Spleen (tissue), 11 donors: ENCODE measurements around the gene KRTAP4-8. TPM values are rescaled to one million over a fixed set of nuclear protein-coding genes. Genes with fewer than 3 reads are reported as not detected.

Source experiments
- DNase-seq: peaks from one replicate; pipeline ENCODE4 v3.0.0-alpha.2; 2020
- H3K27ac ChIP-seq, 8 donors: fragments of 200-600 bp; sonication (generic) in 7 of 8; 1 replicate in 4 of 8; 2 replicates in 4 of 8; pipeline versions ENCODE4 v1.5.0 to v1.8.0; 2016 to 2021; ENCODE audit warnings: inconsistent platforms in 4 of 8, mild to moderate bottlenecking in 4 of 8, moderate library complexity in 1 of 8
- H3K27me3 ChIP-seq, 7 donors: fragments of 200-600 bp; sonication (generic) in 6 of 7; replicated peaks in 1 of 7; 1 replicate in 4 of 7; 2 replicates in 3 of 7; pipeline versions ENCODE4 v1.5.0 to v1.8.0; 2016 to 2021; ENCODE audit warnings: inconsistent platforms in 3 of 7, mild to moderate bottlenecking in 1 of 7
- H3K36me3 ChIP-seq, 6 donors: fragments of 200-600 bp; sonication (generic) in 5 of 6; 1 replicate in 4 of 6; 2 replicates in 2 of 6; pipeline versions ENCODE4 v1.5.0 to v1.8.0; 2016 to 2021; ENCODE audit warnings: inconsistent platforms in 2 of 6
- H3K4me1 ChIP-seq, 6 donors: fragments of 200-600 bp; sonication (generic) in 5 of 6; 1 replicate in 3 of 6; 2 replicates in 3 of 6; pipeline versions ENCODE4 v1.5.0 to v1.8.0; 2016 to 2021; ENCODE audit warnings: inconsistent platforms in 3 of 6
- H3K4me3 ChIP-seq, 8 donors: fragments of 200-600 bp; sonication (generic) in 7 of 8; 1 replicate in 4 of 8; 2 replicates in 4 of 8; pipeline versions ENCODE4 v1.5.0 to v1.8.0; 2016 to 2021; ENCODE audit warnings: inconsistent platforms in 4 of 8, mild to moderate bottlenecking in 4 of 8, moderate library complexity in 2 of 8
- H3K9me3 ChIP-seq, 8 donors: fragments of 200-600 bp; sonication (generic) in 7 of 8; 1 replicate in 4 of 8; 2 replicates in 4 of 8; pipeline versions ENCODE4 v1.5.0 to v1.8.0; 2016 to 2021; ENCODE audit warnings: inconsistent platforms in 4 of 8
- CTCF ChIP-seq, 11 experiments: fragments of 200-600 bp in 7 of 11; fragments of 450-650 bp in 4 of 11; sonication (generic) in 4 of 11; IDR thresholded peaks in 8 of 11; conservative IDR thresholded peaks in 3 of 11; 1 replicate in 7 of 11; 2 replicates in 4 of 11; pipeline versions ENCODE4 v1.4.0 to v1.8.0; 2016 to 2021; ENCODE audit warnings: antibody characterized with exemption in 11 of 11, inconsistent platforms in 4 of 11, mild to moderate bottlenecking in 1 of 11
- POLR2A ChIP-seq, 3 donors: fragments of 450-650 bp; IDR thresholded peaks; one replicate each; pipeline ENCODE4 v1.5.1; 2017; ENCODE audit warnings: antibody characterized with exemption in 3 of 3, mild to moderate bottlenecking in 1 of 3
- POLR2AphosphoS5 ChIP-seq, 3 donors: sonication (generic); formaldehyde crosslinking; IDR thresholded peaks; one replicate each; pipeline ENCODE4 v1.5.1; 2017; ENCODE audit warnings: antibody characterized with exemption in 3 of 3
- WGBS, 5 donors: extraction: QIAGEN DNeasy Blood & Tissue Kit in 3 of 5; methylation state at CpG; one replicate each; pipeline versions ENCODE4 v1.1.5 to v1.1.7; 2013 to 2018; 5-methylcytosine and 5-hydroxymethylcytosine counted together
- intact Hi-C: fragments of 100-400 bp; cut with DNase I; formaldehyde crosslinking; loops from one replicate; pipeline ENCODE4 v1.15.0; 2023; ENCODE audit warnings: low total_unique reads
- polyA plus RNA-seq, 3 donors: library from polyadenylated mRNA; stranded (reverse); fragments of 200-250 nt; gene quantifications; one replicate each; pipeline ENCODE4 v1.2.1, GENCODE V29; 2013
- total RNA-seq, 7 donors: library from RNA; depleted of rRNA in 3 of 7; stranded (reverse); fragments of >200 nt in 3 of 7; fragmentation: NEBNext Ultra II Directional in 4 of 7; extraction: Animal tissue kit (Norgen Biotek cat#: 25700) in 4 of 7; gene quantifications; one replicate each; pipeline versions ENCODE4 v1.1.0 to v1.2.1, GENCODE V29; 2016 to 2021
- donor health status: healthy with polysubstance abuse.
- donor health status: DM: no; HTN: no; CAD: no; lungs with moderate emphysema.
- donor health status: DM: no; HTN: no; CAD: no.
- donor health status: Bipolar disorder and iron deficiency.
- donor health status: healthy.
- donor health status: DM: no; HTN: no; CAD: no.
- donor health status: DM: yes; HTN: yes; CAD: no.

Gene KRTAP4-8
- total and polyA plus RNA-seq, 10 donors, result not detected

GRCh38 chr17:41052566-41052965 is 45.4 kb downstream of the KRTAP4-8 start:
- TF ChIP-seq POLR2AphosphoS5 (IDR thresholded peaks at IDR 0.05) (no peak), POLR2A (IDR thresholded peaks at IDR 0.05) (no peak), CTCF (IDR thresholded peaks at IDR 0.05 in 8 of 11, conservative IDR thresholded peaks at IDR 0.05 in 3 of 11) (no peak)
- Histone ChIP-seq H3K4me1 (no peaks in the 10 kb centered on the region), H3K36me3 (no peaks in the 10 kb centered on the region), H3K27me3 (peaks cover 0 to 39% (median 9%) of the 10 kb centered on the region in 7 donors), H3K9me3 (peaks cover 0 to 5% (median 2%) of the 10 kb centered on the region in 8 donors), H3K4me3 (no peak overlapping the region), H3K27ac (no peak overlapping the region)
- no peak for DNase-seq
- intact Hi-C loops, result no loop called here

DNA sequence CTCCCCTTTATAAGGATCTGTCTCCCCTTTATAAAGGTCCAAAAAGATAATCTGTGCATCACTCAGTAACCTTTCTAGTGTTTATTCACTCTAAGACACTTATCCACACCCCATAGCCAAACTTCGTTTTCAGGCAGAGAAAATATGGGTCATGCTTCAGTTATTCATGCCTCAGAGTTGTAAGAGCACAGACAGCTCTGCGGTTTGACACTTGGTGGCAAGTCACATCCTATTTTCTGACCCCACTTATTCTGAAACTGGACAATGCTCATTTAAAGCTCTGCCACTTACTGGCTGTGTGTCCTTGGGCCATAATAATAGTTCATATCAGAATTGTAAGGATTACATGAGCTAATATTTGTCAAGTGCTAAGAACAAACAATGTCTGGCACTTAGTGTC is 48.8 kb downstream of the KRTAP4-8 start:
- 31 to 62% (median 39%) methylated on average over 2 of the region's 2 CpGs for WGBS, 5 donors
- intact Hi-C loops, result no loop called here
- H3K4me3 ChIP-seq, result no peak overlapping the region
- H3K27me3 ChIP-seq, result peaks cover 0 to 38% (median 9%) of the 10 kb centered on the region in 7 donors
- no peaks in the 10 kb centered on the region for H3K4me1 ChIP-seq
- no peak for TF ChIP-seq CTCF (IDR thresholded peaks at IDR 0.05 in 8 of 11, conservative IDR thresholded peaks at IDR 0.05 in 3 of 11)
- no peak for TF ChIP-seq POLR2AphosphoS5 (IDR thresholded peaks at IDR 0.05)
- TF ChIP-seq POLR2A (IDR thresholded peaks at IDR 0.05), result no peak
- no peaks in the 10 kb centered on the region for H3K9me3 ChIP-seq
- no peak overlapping the region for H3K27ac ChIP-seq
- DNase-seq, result no peak
- H3K36me3 ChIP-seq, result no peaks in the 10 kb centered on the region

GRCh38 chr17:41048441-41048840 is 49.5 kb downstream of the KRTAP4-8 start:
- 71 to 79% (median 76%) methylated on average over 7 of the region's 7 CpGs for WGBS, 5 donors
- H3K4me3 ChIP-seq, result no peak overlapping the region
- no peak for DNase-seq
- H3K4me1 ChIP-seq, result no peaks in the 10 kb centered on the region
- H3K36me3 ChIP-seq, result no peaks in the 10 kb centered on the region
- H3K27me3 ChIP-seq, result peaks cover 0 to 34% (median 9%) of the 10 kb centered on the region in 7 donors
- H3K9me3 ChIP-seq, result peaks cover 0 to 5% (median 1%) of the 10 kb centered on the region in 8 donors
- no peak overlapping the region for H3K27ac ChIP-seq
- intact Hi-C loops, result no loop called here
- TF ChIP-seq POLR2AphosphoS5 (IDR thresholded peaks at IDR 0.05) (no peak), CTCF (IDR thresholded peaks at IDR 0.05 in 8 of 11, conservative IDR thresholded peaks at IDR 0.05 in 3 of 11) (no peak), POLR2A (IDR thresholded peaks at IDR 0.05) (no peak)

Other genes with a start within 250 kb of the KRTAP4-8 start
Only the 30 nearest of the 38 such genes appear.
- gene KRT39, start 131.2 kb downstream of the KRTAP4-8 start, total RNA-seq, result not detected
- gene KRT39, start 131.2 kb downstream of the KRTAP4-8 start, polyA plus RNA-seq, result not detected
- gene KRT40, start 113.8 kb downstream of the KRTAP4-8 start, total RNA-seq, result not detected
- not detected for gene KRT40, start 113.8 kb downstream of the KRTAP4-8 start, polyA plus RNA-seq
- gene KRTAP3-3, start 104.0 kb downstream of the KRTAP4-8 start, total RNA-seq, result not detected
- not detected for gene KRTAP3-3, start 104.0 kb downstream of the KRTAP4-8 start, polyA plus RNA-seq
- not detected for gene KRTAP3-2, start 98.2 kb downstream of the KRTAP4-8 start, total RNA-seq
- not detected for gene KRTAP3-2, start 98.2 kb downstream of the KRTAP4-8 start, polyA plus RNA-seq
- gene KRTAP3-1, start 89.0 kb downstream of the KRTAP4-8 start, total RNA-seq, result not detected
- gene KRTAP3-1, start 89.0 kb downstream of the KRTAP4-8 start, polyA plus RNA-seq, result not detected
- not detected for gene KRTAP1-5, start 70.9 kb downstream of the KRTAP4-8 start, total RNA-seq
- gene KRTAP1-5, start 70.9 kb downstream of the KRTAP4-8 start, polyA plus RNA-seq, result not detected
- not detected for gene KRTAP1-4, start 67.9 kb downstream of the KRTAP4-8 start, total RNA-seq
- not detected for gene KRTAP1-4, start 67.9 kb downstream of the KRTAP4-8 start, polyA plus RNA-seq
- gene KRTAP1-3, start 63.3 kb downstream of the KRTAP4-8 start, total RNA-seq, result not detected
- gene KRTAP1-3, start 63.3 kb downstream of the KRTAP4-8 start, polyA plus RNA-seq, result not detected
- not detected for gene KRTAP1-1, start 56.7 kb downstream of the KRTAP4-8 start, total RNA-seq
- not detected for gene KRTAP1-1, start 56.7 kb downstream of the KRTAP4-8 start, polyA plus RNA-seq
- gene KRTAP2-1, start 50.8 kb downstream of the KRTAP4-8 start, total RNA-seq, result not detected
- gene KRTAP2-1, start 50.8 kb downstream of the KRTAP4-8 start, polyA plus RNA-seq, result not detected
- gene KRTAP2-2, start 42.9 kb downstream of the KRTAP4-8 start, total RNA-seq, result not detected
- not detected for gene KRTAP2-2, start 42.9 kb downstream of the KRTAP4-8 start, polyA plus RNA-seq
- gene KRTAP2-3, start 38.0 kb downstream of the KRTAP4-8 start, total RNA-seq, result not detected
- not detected for gene KRTAP2-3, start 38.0 kb downstream of the KRTAP4-8 start, polyA plus RNA-seq
- not detected for gene KRTAP2-4, start 32.3 kb downstream of the KRTAP4-8 start, total RNA-seq
- gene KRTAP2-4, start 32.3 kb downstream of the KRTAP4-8 start, polyA plus RNA-seq, result not detected
- gene KRTAP4-7, start 14.0 kb downstream of the KRTAP4-8 start, total RNA-seq, result not detected
- gene KRTAP4-7, start 14.0 kb downstream of the KRTAP4-8 start, polyA plus RNA-seq, result not detected
- gene KRTAP4-16, start 4.1 kb upstream of the KRTAP4-8 start, total RNA-seq, result not detected
- gene KRTAP4-16, start 4.1 kb upstream of the KRTAP4-8 start, polyA plus RNA-seq, result not detected
- gene KRTAP4-9, start 7.2 kb upstream of the KRTAP4-8 start, total RNA-seq, result not detected
- not detected for gene KRTAP4-9, start 7.2 kb upstream of the KRTAP4-8 start, polyA plus RNA-seq
- gene KRTAP4-11, start 20.2 kb upstream of the KRTAP4-8 start, total RNA-seq, result not detected
- not detected for gene KRTAP4-11, start 20.2 kb upstream of the KRTAP4-8 start, polyA plus RNA-seq
- not detected for gene KRTAP4-12, start 26.0 kb upstream of the KRTAP4-8 start, total RNA-seq
- gene KRTAP4-12, start 26.0 kb upstream of the KRTAP4-8 start, polyA plus RNA-seq, result not detected
- not detected for gene KRTAP4-6, start 42.4 kb upstream of the KRTAP4-8 start, total RNA-seq
- gene KRTAP4-6, start 42.4 kb upstream of the KRTAP4-8 start, polyA plus RNA-seq, result not detected
- not detected for gene KRTAP4-5, start 51.7 kb upstream of the KRTAP4-8 start, total RNA-seq
- not detected for gene KRTAP4-5, start 51.7 kb upstream of the KRTAP4-8 start, polyA plus RNA-seq
- not detected for gene KRTAP4-4, start 62.6 kb upstream of the KRTAP4-8 start, total RNA-seq
- gene KRTAP4-4, start 62.6 kb upstream of the KRTAP4-8 start, polyA plus RNA-seq, result not detected
- not detected for gene KRTAP4-3, start 70.1 kb upstream of the KRTAP4-8 start, total RNA-seq
- not detected for gene KRTAP4-3, start 70.1 kb upstream of the KRTAP4-8 start, polyA plus RNA-seq
- gene KRTAP4-2, start 80.1 kb upstream of the KRTAP4-8 start, total RNA-seq, result not detected
- gene KRTAP4-2, start 80.1 kb upstream of the KRTAP4-8 start, polyA plus RNA-seq, result not detected
- not detected for gene KRTAP4-1, start 86.8 kb upstream of the KRTAP4-8 start, total RNA-seq
- not detected for gene KRTAP4-1, start 86.8 kb upstream of the KRTAP4-8 start, polyA plus RNA-seq
- not detected for gene KRTAP9-1, start 91.7 kb upstream of the KRTAP4-8 start, total RNA-seq
- not detected for gene KRTAP9-1, start 91.7 kb upstream of the KRTAP4-8 start, polyA plus RNA-seq
- not detected for gene KRTAP9-2, start 128.5 kb upstream of the KRTAP4-8 start, total RNA-seq
- not detected for gene KRTAP9-2, start 128.5 kb upstream of the KRTAP4-8 start, polyA plus RNA-seq
- not detected for gene KRTAP9-3, start 134.3 kb upstream of the KRTAP4-8 start, total RNA-seq
- gene KRTAP9-3, start 134.3 kb upstream of the KRTAP4-8 start, polyA plus RNA-seq, result not detected
- not detected for gene KRTAP9-8, start 139.9 kb upstream of the KRTAP4-8 start, total RNA-seq
- not detected for gene KRTAP9-8, start 139.9 kb upstream of the KRTAP4-8 start, polyA plus RNA-seq
- gene KRTAP9-4, start 151.5 kb upstream of the KRTAP4-8 start, total RNA-seq, result not detected
- gene KRTAP9-4, start 151.5 kb upstream of the KRTAP4-8 start, polyA plus RNA-seq, result not detected
- gene KRTAP9-9, start 157.2 kb upstream of the KRTAP4-8 start, total RNA-seq, result not detected
- gene KRTAP9-9, start 157.2 kb upstream of the KRTAP4-8 start, polyA plus RNA-seq, result not detected